Right lobe of liver (tissue), 4 donors: ENCODE data around the gene URGCP.
A peak's percentile ranks its signal among the peaks of the same experiment; 100 is the strongest.

Experiments used
- POLR2A ChIP-seq: fragments of 450-650 bp; IDR thresholded peaks from one replicate; pipeline ENCODE4 v1.6.1; 2017; ENCODE audit warnings: antibody characterized with exemption, mild to moderate bottlenecking
- TF ChIP-seq, protein P1 (sequence below), 4 donors: fragments of 200-600 bp in 3 of 4; fragments of 450-650 bp in 1 of 4; IDR thresholded peaks; one replicate each; pipeline versions ENCODE4 v1.5.1 to v1.8.0; 2016 to 2022; ENCODE audit warnings: antibody characterized with exemption in 4 of 4, mild to moderate bottlenecking in 2 of 4
- donor health status: DM: no; HTN: no; CAD: no.
- donor health status: DM: no; HTN: no; CAD: no.
- donor health status: DM: no; HTN: yes; CAD: no.

- TF ChIP-seq POLR2A, result no peak
- TF ChIP-seq, protein P1, sequence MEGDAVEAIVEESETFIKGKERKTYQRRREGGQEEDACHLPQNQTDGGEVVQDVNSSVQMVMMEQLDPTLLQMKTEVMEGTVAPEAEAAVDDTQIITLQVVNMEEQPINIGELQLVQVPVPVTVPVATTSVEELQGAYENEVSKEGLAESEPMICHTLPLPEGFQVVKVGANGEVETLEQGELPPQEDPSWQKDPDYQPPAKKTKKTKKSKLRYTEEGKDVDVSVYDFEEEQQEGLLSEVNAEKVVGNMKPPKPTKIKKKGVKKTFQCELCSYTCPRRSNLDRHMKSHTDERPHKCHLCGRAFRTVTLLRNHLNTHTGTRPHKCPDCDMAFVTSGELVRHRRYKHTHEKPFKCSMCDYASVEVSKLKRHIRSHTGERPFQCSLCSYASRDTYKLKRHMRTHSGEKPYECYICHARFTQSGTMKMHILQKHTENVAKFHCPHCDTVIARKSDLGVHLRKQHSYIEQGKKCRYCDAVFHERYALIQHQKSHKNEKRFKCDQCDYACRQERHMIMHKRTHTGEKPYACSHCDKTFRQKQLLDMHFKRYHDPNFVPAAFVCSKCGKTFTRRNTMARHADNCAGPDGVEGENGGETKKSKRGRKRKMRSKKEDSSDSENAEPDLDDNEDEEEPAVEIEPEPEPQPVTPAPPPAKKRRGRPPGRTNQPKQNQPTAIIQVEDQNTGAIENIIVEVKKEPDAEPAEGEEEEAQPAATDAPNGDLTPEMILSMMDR (IDR thresholded peaks at IDR 0.05), result peak; percentile 37 to 61 (median 44)
Measured at GRCh38 chr7:43954524-43955228, 48.3 kb upstream of the URGCP start.
